ENCODE measurements around the gene NOL9.

NOL9 gene

DNA sequence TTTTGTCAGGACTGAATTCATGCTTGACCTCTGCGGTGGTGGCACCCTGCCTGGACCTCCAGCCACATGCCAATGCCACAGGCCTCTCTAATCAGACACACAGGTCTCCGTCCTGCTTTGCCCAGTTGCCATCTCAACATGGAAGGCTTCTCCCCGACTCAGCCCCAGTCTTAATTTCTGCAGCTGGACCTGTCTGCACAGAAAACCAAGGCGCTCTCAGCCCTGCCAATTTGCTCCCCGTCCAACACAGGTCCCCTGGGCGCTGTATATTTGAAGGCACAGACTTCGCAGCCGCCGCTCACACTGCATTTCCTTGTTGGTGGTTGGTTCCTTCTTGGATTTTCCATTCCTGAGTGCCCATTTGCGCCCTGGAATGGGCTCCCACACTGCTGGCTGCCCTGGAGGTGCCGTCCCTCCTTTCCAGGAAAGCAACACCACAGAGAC is 34.8 kb downstream of the NOL9 start:
- Histone ChIP-seq H3K4me2 (ENCODE audit: low read length) (no peak overlapping the region), H4K20me1 (ENCODE audit: insufficient read depth, low read length) (no peaks in the 10 kb centered on the region), H3K9me3 (ENCODE audit: insufficient read depth, low read length) (no peaks in the 10 kb centered on the region), H3K4me1 (ENCODE audit: low read length) (no peaks in the 10 kb centered on the region), H3K4me3 (ENCODE audit: low read length) (no peak overlapping the region), H3K27ac (ENCODE audit: low read length) (no peak overlapping the region), H3K27me3 (ENCODE audit: low read depth, low read length) (no peaks in the 10 kb centered on the region), H2AFZ (ENCODE audit: low read depth, low read length) (no peak overlapping the region), H3K79me2 (ENCODE audit: low read length) (no peaks in the 10 kb centered on the region), H3K36me3 (replicated peaks; ENCODE audit: low read depth, low read length) (peaks cover 4% of the 10 kb centered on the region), H3K9ac (ENCODE audit: low read length) (no peak overlapping the region)
- TF ChIP-seq EZH2phosphoT487 (IDR thresholded peaks at IDR 0.05; ENCODE audit: low read depth) = no peak
- TF ChIP-seq, protein P1, sequence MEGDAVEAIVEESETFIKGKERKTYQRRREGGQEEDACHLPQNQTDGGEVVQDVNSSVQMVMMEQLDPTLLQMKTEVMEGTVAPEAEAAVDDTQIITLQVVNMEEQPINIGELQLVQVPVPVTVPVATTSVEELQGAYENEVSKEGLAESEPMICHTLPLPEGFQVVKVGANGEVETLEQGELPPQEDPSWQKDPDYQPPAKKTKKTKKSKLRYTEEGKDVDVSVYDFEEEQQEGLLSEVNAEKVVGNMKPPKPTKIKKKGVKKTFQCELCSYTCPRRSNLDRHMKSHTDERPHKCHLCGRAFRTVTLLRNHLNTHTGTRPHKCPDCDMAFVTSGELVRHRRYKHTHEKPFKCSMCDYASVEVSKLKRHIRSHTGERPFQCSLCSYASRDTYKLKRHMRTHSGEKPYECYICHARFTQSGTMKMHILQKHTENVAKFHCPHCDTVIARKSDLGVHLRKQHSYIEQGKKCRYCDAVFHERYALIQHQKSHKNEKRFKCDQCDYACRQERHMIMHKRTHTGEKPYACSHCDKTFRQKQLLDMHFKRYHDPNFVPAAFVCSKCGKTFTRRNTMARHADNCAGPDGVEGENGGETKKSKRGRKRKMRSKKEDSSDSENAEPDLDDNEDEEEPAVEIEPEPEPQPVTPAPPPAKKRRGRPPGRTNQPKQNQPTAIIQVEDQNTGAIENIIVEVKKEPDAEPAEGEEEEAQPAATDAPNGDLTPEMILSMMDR (IDR thresholded peaks at IDR 0.05; ENCODE audit: low read depth, low read length) = no peak

DNA sequence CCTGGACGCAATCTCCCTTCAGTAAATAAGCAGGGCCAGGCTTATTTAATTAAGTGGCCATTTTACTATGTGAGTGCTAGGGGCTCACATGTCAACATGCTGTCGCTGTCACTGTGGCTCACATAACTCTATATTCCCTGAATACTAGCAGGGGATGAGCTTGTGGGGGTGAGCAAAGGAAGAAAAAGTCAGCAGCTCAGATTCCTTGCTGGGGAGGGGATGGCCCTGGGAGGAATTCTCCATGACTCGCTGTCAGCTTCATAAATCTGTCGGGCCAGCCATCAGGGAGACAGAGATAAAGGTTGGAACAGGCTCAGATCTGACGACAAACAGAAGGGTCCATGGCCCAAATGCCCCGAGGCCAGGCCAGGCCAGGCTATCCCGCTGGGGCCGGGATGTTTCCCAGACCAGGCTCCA is 36.9 kb downstream of the NOL9 start:
- Histone ChIP-seq H3K9me3 (ENCODE audit: insufficient read depth, low read length) (no peaks in the 10 kb centered on the region), H3K27me3 (ENCODE audit: low read depth, low read length) (no peaks in the 10 kb centered on the region), H3K4me3 (ENCODE audit: low read length) (no peak overlapping the region), H3K36me3 (replicated peaks; ENCODE audit: low read depth, low read length) (no peaks in the 10 kb centered on the region), H3K27ac (ENCODE audit: low read length) (no peak overlapping the region), H3K9ac (ENCODE audit: low read length) (no peak overlapping the region), H3K4me1 (ENCODE audit: low read length) (peaks cover 7% of the 10 kb centered on the region), H3K79me2 (ENCODE audit: low read length) (no peaks in the 10 kb centered on the region), H3K4me2 (ENCODE audit: low read length) (no peak overlapping the region), H4K20me1 (ENCODE audit: insufficient read depth, low read length) (no peaks in the 10 kb centered on the region), H2AFZ (ENCODE audit: low read depth, low read length) (no peak overlapping the region)
- TF ChIP-seq, protein P1 (IDR thresholded peaks at IDR 0.05; ENCODE audit: low read depth, low read length) = no peak
- no peak for TF ChIP-seq EZH2phosphoT487 (IDR thresholded peaks at IDR 0.05; ENCODE audit: low read depth)

DNA sequence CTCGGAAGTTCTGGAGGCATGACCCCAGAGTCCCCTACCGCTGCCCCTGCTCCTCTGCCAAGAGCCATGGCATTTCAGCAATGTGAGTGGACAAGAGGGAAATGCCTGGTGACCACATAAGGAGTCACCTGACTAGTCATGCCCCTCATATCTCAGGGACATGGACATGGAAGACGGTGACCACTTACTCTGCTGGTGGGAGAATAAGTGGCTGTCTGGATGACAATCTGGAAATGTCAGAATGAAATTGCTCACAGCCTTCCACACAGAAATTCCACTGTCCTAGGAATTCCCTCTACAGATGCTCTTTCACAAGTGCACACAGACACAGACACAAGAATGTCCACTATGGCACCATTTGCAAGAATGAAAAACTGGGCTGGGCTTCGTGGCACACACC is 38.5 kb downstream of the NOL9 start:
- no peak overlapping the region for H3K27ac ChIP-seq (ENCODE audit: low read length)
- H3K9me3 ChIP-seq (ENCODE audit: insufficient read depth, low read length) = no peaks in the 10 kb centered on the region
- H3K36me3 ChIP-seq (replicated peaks; ENCODE audit: low read depth, low read length) = no peaks in the 10 kb centered on the region
- H3K79me2 ChIP-seq (ENCODE audit: low read length) = no peaks in the 10 kb centered on the region
- H3K4me1 ChIP-seq (ENCODE audit: low read length) = peaks cover 7% of the 10 kb centered on the region
- no peak overlapping the region for H3K4me2 ChIP-seq (ENCODE audit: low read length)
- no peak for TF ChIP-seq EZH2phosphoT487 (IDR thresholded peaks at IDR 0.05; ENCODE audit: low read depth)
- TF ChIP-seq, protein P1 (IDR thresholded peaks at IDR 0.05; ENCODE audit: low read depth, low read length) = no peak
- H2AFZ ChIP-seq (ENCODE audit: low read depth, low read length) = no peak overlapping the region
- no peaks in the 10 kb centered on the region for H3K27me3 ChIP-seq (ENCODE audit: low read depth, low read length)
- H4K20me1 ChIP-seq (ENCODE audit: insufficient read depth, low read length) = no peaks in the 10 kb centered on the region
- H3K4me3 ChIP-seq (ENCODE audit: low read length) = no peak overlapping the region
- H3K9ac ChIP-seq (ENCODE audit: low read length) = no peak overlapping the region

DNA sequence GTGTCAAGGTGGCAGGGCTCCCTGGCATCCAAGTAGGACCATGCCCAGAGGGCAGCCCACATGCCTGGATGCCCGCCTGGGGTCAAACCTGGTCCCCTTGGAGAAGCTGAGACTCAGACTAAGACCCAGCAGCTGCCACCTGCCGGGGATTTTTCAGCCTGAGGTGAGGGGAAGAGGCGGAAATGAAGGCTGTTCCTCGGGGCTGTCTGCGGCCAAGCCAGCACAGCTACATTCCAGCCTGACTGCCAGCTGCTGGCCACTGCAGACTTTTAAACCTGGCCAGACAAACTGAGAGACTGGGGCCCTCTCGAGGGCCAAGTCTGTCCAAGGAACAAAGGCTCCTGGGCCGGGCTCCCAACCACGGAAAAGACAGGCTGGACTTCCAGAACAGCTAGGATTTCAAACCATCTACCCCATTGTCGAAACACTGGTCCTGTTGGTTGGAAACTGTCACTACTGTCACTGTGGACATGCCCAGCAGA is 41.0 kb downstream of the NOL9 start:
- Histone ChIP-seq H3K4me3 (ENCODE audit: low read length) (no peak overlapping the region), H3K36me3 (replicated peaks; ENCODE audit: low read depth, low read length) (no peaks in the 10 kb centered on the region), H4K20me1 (ENCODE audit: insufficient read depth, low read length) (no peaks in the 10 kb centered on the region), H3K4me1 (ENCODE audit: low read length) (peaks cover 7% of the 10 kb centered on the region), H3K79me2 (ENCODE audit: low read length) (no peaks in the 10 kb centered on the region), H3K27ac (ENCODE audit: low read length) (no peak overlapping the region), H3K4me2 (ENCODE audit: low read length) (no peak overlapping the region), H2AFZ (ENCODE audit: low read depth, low read length) (no peak overlapping the region), H3K9me3 (ENCODE audit: insufficient read depth, low read length) (no peaks in the 10 kb centered on the region), H3K9ac (ENCODE audit: low read length) (no peak overlapping the region), H3K27me3 (ENCODE audit: low read depth, low read length) (no peaks in the 10 kb centered on the region)
- TF ChIP-seq, protein P1 (IDR thresholded peaks at IDR 0.05; ENCODE audit: low read depth, low read length) = no peak
- no peak for TF ChIP-seq EZH2phosphoT487 (IDR thresholded peaks at IDR 0.05; ENCODE audit: low read depth)
